Karpas-422 (cell line): ENCODE results near the gene CFAP91. TPM values are rescaled to one million over a fixed set of nuclear protein-coding genes. Genes with fewer than 3 reads are reported as not detected.

Experiments
- DNase-seq: peaks from one replicate; pipeline ENCODE4 v3.0.0-alpha.2; 2015
- H2AFZ ChIP-seq: fragments of 200-600 bp; sonication (generic); 2 replicates; pipeline ENCODE4 v1.6.1; 2014; ENCODE audit warnings: antibody characterized with exemption, low read length, mixed read lengths
- H3K27ac ChIP-seq: fragments of 200-600 bp; sonication (generic); 2 replicates; pipeline ENCODE4 v1.5.1; 2014; ENCODE audit warnings: mild to moderate bottlenecking, low read length, moderate library complexity
- H3K27me3 ChIP-seq: fragments of 200-600 bp; sonication (generic); 2 replicates; pipeline ENCODE4 v1.6.1; 2014; ENCODE audit warnings: low read length, mixed read lengths
- H3K36me3 ChIP-seq: fragments of 200-600 bp; sonication (generic); 2 replicates; pipeline ENCODE4 v1.6.1; 2014; ENCODE audit warnings: low read length, mixed read lengths; ENCODE audit not compliant: insufficient read depth
- H3K4me1 ChIP-seq: fragments of 200-600 bp; sonication (generic); 2 replicates; pipeline ENCODE4 v1.6.1; 2014; ENCODE audit warnings: mild to moderate bottlenecking, low read length, mixed read lengths
- H3K4me2 ChIP-seq: fragments of 200-600 bp; sonication (generic); 2 replicates; pipeline ENCODE4 v1.6.1; 2014; ENCODE audit warnings: low read length, low read depth, mild to moderate bottlenecking; ENCODE audit not compliant: poor library complexity, severe bottlenecking
- H3K4me3 ChIP-seq: fragments of 200-600 bp; sonication (generic); 2 replicates; pipeline ENCODE4 v1.5.1; 2014; ENCODE audit warnings: mild to moderate bottlenecking, antibody characterized with exemption, low read length, mixed read lengths
- H3K79me2 ChIP-seq: fragments of 200-600 bp; sonication (generic); 2 replicates; pipeline ENCODE4 v1.6.1; 2014; ENCODE audit warnings: mild to moderate bottlenecking, low read length, mixed read lengths
- H3K9ac ChIP-seq: fragments of 200-600 bp; sonication (generic); 2 replicates; pipeline ENCODE4 v1.6.0; 2014; ENCODE audit warnings: low read length
- H3K9me2 ChIP-seq: fragments of 200-600 bp; sonication (generic), shearing (Covaris generic); replicated peaks from 2 replicates; pipeline ENCODE4 v1.6.0; 2014; ENCODE audit warnings: mild to moderate bottlenecking, low read length, moderate library complexity; ENCODE audit not compliant: insufficient read depth
- H3K9me3 ChIP-seq: fragments of 300-700, 200-600 bp; sonication (generic); 2 replicates; pipeline ENCODE4 v1.6.1; 2014; ENCODE audit warnings: low read length, mixed read lengths
- H4K20me1 ChIP-seq: fragments of 200-600 bp; sonication (generic); 2 replicates; pipeline ENCODE4 v1.6.1; 2014; ENCODE audit warnings: mild to moderate bottlenecking, antibody characterized with exemption, low read length, low read depth; ENCODE audit not compliant: insufficient read depth
- total RNA-seq: library from RNA; depleted of rRNA; stranded (reverse); fragments of >200 nt; shearing (Covaris generic); gene quantifications from 2 replicates; pipeline ENCODE4 v1.2.3, GENCODE V29; 2014; ENCODE audit warnings: low replicate concordance

CFAP91 gene
- total RNA-seq, 1 experiment from 2014 or later, result not detected

GRCh38 chr3:119690043-119690656 is 12.7 kb upstream of the CFAP91 start:
- no peaks in the 10 kb centered on the region for H3K9me2 ChIP-seq
- H3K4me1 ChIP-seq, result no peaks in the 10 kb centered on the region
- H3K4me2 ChIP-seq, result no peak overlapping the region
- H3K9me3 ChIP-seq, result no peaks in the 10 kb centered on the region
- no peak overlapping the region for H2AFZ ChIP-seq
- H3K9ac ChIP-seq, result no peak overlapping the region
- H3K36me3 ChIP-seq, result no peaks in the 10 kb centered on the region
- DNase-seq, result no peak
- no peaks in the 10 kb centered on the region for H3K27me3 ChIP-seq
- H4K20me1 ChIP-seq, result no peaks in the 10 kb centered on the region
- no peak overlapping the region for H3K27ac ChIP-seq
- H3K4me3 ChIP-seq, result no peak overlapping the region
- no peaks in the 10 kb centered on the region for H3K79me2 ChIP-seq

GRCh38 chr3:119695480-119695879 is 7.3 kb upstream of the CFAP91 start:
- no peak overlapping the region for H3K9ac ChIP-seq
- H3K27me3 ChIP-seq, result no peaks in the 10 kb centered on the region
- DNase-seq, result peak; percentile 58
- H3K79me2 ChIP-seq, result no peaks in the 10 kb centered on the region
- no peaks in the 10 kb centered on the region for H3K36me3 ChIP-seq
- no peaks in the 10 kb centered on the region for H3K4me1 ChIP-seq
- no peaks in the 10 kb centered on the region for H4K20me1 ChIP-seq
- H3K9me3 ChIP-seq, result no peaks in the 10 kb centered on the region
- no peaks in the 10 kb centered on the region for H3K9me2 ChIP-seq
- H3K27ac ChIP-seq, result no peak overlapping the region
- H3K4me3 ChIP-seq, result no peak overlapping the region
- H2AFZ ChIP-seq, result no peak overlapping the region
- no peak overlapping the region for H3K4me2 ChIP-seq

DNA sequence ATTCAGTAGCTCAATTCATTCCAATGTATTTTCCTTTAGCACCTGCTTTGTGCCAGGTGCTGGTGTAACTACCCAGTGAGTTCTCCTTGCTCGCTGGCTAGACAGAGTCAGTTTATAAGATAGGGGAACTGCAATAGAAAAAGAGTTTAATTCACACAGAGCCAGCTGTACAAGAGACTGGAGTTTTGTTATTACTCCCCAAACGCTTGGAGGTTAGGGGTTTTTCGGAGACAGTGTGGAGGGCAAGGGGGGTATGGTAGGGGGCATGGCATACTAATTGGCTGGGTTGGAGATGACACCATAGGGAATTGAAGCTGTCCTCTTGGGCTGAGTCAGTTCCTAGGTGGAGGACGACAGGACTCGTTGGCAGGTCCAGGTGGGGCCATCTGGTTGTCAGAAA is 5.4 kb upstream of the CFAP91 start:
- no peaks in the 10 kb centered on the region for H3K27me3 ChIP-seq
- no peaks in the 10 kb centered on the region for H3K79me2 ChIP-seq
- H3K27ac ChIP-seq, result no peak overlapping the region
- no peak overlapping the region for H3K4me3 ChIP-seq
- H3K4me1 ChIP-seq, result peaks cover 2% of the 10 kb centered on the region; the same call in 1 of the 2 replicates
- no peak overlapping the region for H2AFZ ChIP-seq
- no peaks in the 10 kb centered on the region for H3K9me3 ChIP-seq
- no peaks in the 10 kb centered on the region for H3K9me2 ChIP-seq
- no peak for DNase-seq
- no peak overlapping the region for H3K9ac ChIP-seq
- H3K36me3 ChIP-seq, result no peaks in the 10 kb centered on the region
- no peaks in the 10 kb centered on the region for H4K20me1 ChIP-seq
- no peak overlapping the region for H3K4me2 ChIP-seq

- no peak overlapping the region for H3K9ac ChIP-seq
- no peaks in the 10 kb centered on the region for H3K27me3 ChIP-seq
- H3K27ac ChIP-seq, result no peak overlapping the region
- H3K36me3 ChIP-seq, result no peaks in the 10 kb centered on the region
- H3K79me2 ChIP-seq, result no peaks in the 10 kb centered on the region
- H3K9me3 ChIP-seq, result no peaks in the 10 kb centered on the region
- peaks cover 4% of the 10 kb centered on the region; the same call in 1 of the 2 replicates for H3K4me1 ChIP-seq
- no peak for DNase-seq
- H3K9me2 ChIP-seq, result no peaks in the 10 kb centered on the region
- H3K4me2 ChIP-seq, result no peak overlapping the region
- no peaks in the 10 kb centered on the region for H4K20me1 ChIP-seq
- no peak overlapping the region for H3K4me3 ChIP-seq
- no peak overlapping the region for H2AFZ ChIP-seq
Observed at GRCh38 chr3:119700269-119700919, 2.4 kb upstream of the CFAP91 start.

DNA sequence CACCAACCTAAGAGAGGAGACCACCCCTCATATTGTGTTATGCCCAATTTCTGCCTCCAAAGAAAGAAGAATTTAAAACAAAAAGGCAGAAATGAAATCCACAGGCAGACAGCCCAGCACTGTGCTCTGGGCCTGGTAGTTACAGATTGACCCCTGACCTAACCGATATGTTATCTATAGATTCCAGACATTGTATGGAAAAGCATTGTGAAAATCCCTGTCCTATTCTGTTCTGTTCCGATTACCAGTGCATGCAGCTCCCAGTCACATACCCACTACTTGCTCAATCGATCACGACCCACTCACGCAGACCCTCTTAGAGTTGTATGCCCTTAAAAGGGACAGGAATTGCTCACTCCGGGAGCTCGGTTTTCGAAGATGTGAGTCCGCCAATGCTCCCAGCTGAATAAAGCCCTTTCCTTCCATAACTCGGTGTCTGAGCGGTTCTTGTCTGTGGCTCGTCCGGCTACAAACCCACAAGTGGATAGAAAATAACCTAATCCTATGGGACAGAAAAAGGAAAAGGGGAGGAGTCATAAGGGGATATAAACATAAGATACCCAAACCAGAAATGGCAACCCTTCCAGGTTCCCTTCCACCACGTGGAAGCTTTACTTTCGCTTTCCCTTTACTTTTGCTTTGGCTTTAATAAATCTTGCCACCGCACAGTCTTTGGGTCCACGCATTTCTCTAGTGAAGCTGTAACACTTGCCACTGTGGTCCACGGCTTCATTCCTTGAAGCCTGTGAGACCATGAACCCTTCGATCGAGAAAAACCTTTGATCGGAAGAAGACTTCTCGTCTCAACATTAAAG is 1.7 kb upstream of the CFAP91 start:
- Histone ChIP-seq H3K27me3 (no peaks in the 10 kb centered on the region), H3K79me2 (no peaks in the 10 kb centered on the region), H3K9me3 (no peaks in the 10 kb centered on the region), H3K36me3 (no peaks in the 10 kb centered on the region), H4K20me1 (no peaks in the 10 kb centered on the region), H3K27ac (no peak overlapping the region), H2AFZ (no peak overlapping the region), H3K4me1 (peaks cover 4% of the 10 kb centered on the region; the same call in 1 of the 2 replicates), H3K4me3 (no peak overlapping the region), H3K9ac (no peak overlapping the region), H3K4me2 (no peak overlapping the region), H3K9me2 (no peaks in the 10 kb centered on the region)
- no peak for DNase-seq

GRCh38 chr3:119703820-119704531 is 1.2 kb downstream of the CFAP91 start:
- Histone ChIP-seq H3K4me1 (peaks cover 4% of the 10 kb centered on the region; the same call in 1 of the 2 replicates), H3K9ac (no peak overlapping the region), H3K4me3 (no peak overlapping the region), H3K36me3 (no peaks in the 10 kb centered on the region), H2AFZ (no peak overlapping the region), H3K27ac (no peak overlapping the region), H4K20me1 (no peaks in the 10 kb centered on the region), H3K27me3 (no peaks in the 10 kb centered on the region), H3K9me2 (no peaks in the 10 kb centered on the region), H3K4me2 (no peak overlapping the region), H3K79me2 (no peaks in the 10 kb centered on the region), H3K9me3 (no peaks in the 10 kb centered on the region)
- DNase-seq, result no peak

DNA sequence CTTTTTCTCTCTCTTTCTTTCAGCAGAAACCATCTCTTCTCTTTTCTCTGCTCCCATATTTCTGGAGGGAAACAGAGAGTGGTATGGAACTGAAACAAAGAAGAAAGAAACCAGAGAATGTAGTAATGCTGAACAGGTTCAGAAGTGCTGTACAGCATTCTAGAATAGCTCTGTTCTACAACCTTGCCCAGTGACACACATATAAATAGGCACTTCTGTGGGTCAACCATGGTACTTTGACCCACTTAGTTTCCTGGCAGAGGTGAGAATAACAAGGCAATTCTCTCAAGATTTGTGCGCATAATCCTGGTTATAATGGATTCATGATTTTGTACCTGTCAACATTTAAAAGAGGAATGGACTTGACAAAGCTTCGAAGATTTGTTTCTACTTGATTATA is 12.3 kb downstream of the CFAP91 start:
- no peak overlapping the region for H3K4me3 ChIP-seq
- H2AFZ ChIP-seq, result no peak overlapping the region
- H3K4me1 ChIP-seq, result no peaks in the 10 kb centered on the region
- H3K27me3 ChIP-seq, result no peaks in the 10 kb centered on the region
- H3K9me2 ChIP-seq, result no peaks in the 10 kb centered on the region
- no peak for DNase-seq
- no peak overlapping the region for H3K4me2 ChIP-seq
- no peaks in the 10 kb centered on the region for H3K79me2 ChIP-seq
- H3K27ac ChIP-seq, result no peak overlapping the region
- H3K9ac ChIP-seq, result no peak overlapping the region
- H3K36me3 ChIP-seq, result no peaks in the 10 kb centered on the region
- H4K20me1 ChIP-seq, result no peaks in the 10 kb centered on the region
- H3K9me3 ChIP-seq, result no peaks in the 10 kb centered on the region

GRCh38 chr3:119716998-119717397 is 14.2 kb downstream of the CFAP91 start:
- Histone ChIP-seq H3K4me1 (no peaks in the 10 kb centered on the region), H3K9me3 (no peaks in the 10 kb centered on the region), H3K4me2 (no peak overlapping the region), H3K4me3 (no peak overlapping the region), H3K9me2 (no peaks in the 10 kb centered on the region), H3K27me3 (no peaks in the 10 kb centered on the region), H3K27ac (no peak overlapping the region), H3K9ac (no peak overlapping the region), H2AFZ (no peak overlapping the region), H3K36me3 (no peaks in the 10 kb centered on the region), H4K20me1 (no peaks in the 10 kb centered on the region), H3K79me2 (no peaks in the 10 kb centered on the region)
- no peak for DNase-seq
